Lower lobe of right lung (tissue), 2 donors: ENCODE data around the gene NKAIN2. TPM values are rescaled to one million over a fixed set of nuclear protein-coding genes. Genes with fewer than 3 reads are reported as not detected.

Experiments used
- ATAC-seq, 2 donors: fragments of 200-7000 bp; cut with Tn5 transposase; one replicate each; pipeline ENCODE4 v1.9.1; 2020 to 2022; ENCODE audit warnings: mild to moderate bottlenecking in 2 of 2, moderate library complexity in 2 of 2
- DNase-seq: peaks from one replicate; pipeline ENCODE4 v3.0.0-alpha.2; 2020
- H3K27ac ChIP-seq: fragments of 200-600 bp; one replicate; pipeline ENCODE4 v1.8.0; 2022
- H3K27me3 ChIP-seq: fragments of 200-600 bp; one replicate; pipeline ENCODE4 v1.8.0; 2022; ENCODE audit warnings: low read depth
- H3K36me3 ChIP-seq: fragments of 200-600 bp; one replicate; pipeline ENCODE4 v1.8.0; 2022; ENCODE audit warnings: mild to moderate bottlenecking
- H3K4me1 ChIP-seq: fragments of 200-600 bp; one replicate; pipeline ENCODE4 v1.8.0; 2022
- H3K4me3 ChIP-seq: fragments of 200-600 bp; one replicate; pipeline ENCODE4 v1.8.0; 2022; ENCODE audit warnings: mild to moderate bottlenecking
- H3K9me3 ChIP-seq: fragments of 200-600 bp; one replicate; pipeline ENCODE4 v1.8.0; 2022
- intact Hi-C: fragments of 100-400 bp; cut with DNase I; formaldehyde crosslinking; loops from one replicate; pipeline ENCODE4 v1.11.0; 2022
- total RNA-seq: library from RNA; stranded (reverse); fragmentation: NEBNext Ultra II Directional; extraction: Animal tissue kit (Norgen Biotek cat#: 25700); gene quantifications from one replicate; pipeline ENCODE4 v1.2.1, GENCODE V29; 2021
- TF ChIP-seq, protein P1 (sequence below): fragments of 200-600 bp; IDR thresholded peaks from one replicate; pipeline ENCODE4 v1.8.0; 2022; ENCODE audit warnings: antibody characterized with exemption, mild to moderate bottlenecking
- donor health status: DM: no; HTN: yes; CAD: no; lungs with severe emphysema.

The NKAIN2 gene
- total RNA-seq, 1 donor from 2014 or later, result 0.12 TPM

- TF ChIP-seq, protein P1, sequence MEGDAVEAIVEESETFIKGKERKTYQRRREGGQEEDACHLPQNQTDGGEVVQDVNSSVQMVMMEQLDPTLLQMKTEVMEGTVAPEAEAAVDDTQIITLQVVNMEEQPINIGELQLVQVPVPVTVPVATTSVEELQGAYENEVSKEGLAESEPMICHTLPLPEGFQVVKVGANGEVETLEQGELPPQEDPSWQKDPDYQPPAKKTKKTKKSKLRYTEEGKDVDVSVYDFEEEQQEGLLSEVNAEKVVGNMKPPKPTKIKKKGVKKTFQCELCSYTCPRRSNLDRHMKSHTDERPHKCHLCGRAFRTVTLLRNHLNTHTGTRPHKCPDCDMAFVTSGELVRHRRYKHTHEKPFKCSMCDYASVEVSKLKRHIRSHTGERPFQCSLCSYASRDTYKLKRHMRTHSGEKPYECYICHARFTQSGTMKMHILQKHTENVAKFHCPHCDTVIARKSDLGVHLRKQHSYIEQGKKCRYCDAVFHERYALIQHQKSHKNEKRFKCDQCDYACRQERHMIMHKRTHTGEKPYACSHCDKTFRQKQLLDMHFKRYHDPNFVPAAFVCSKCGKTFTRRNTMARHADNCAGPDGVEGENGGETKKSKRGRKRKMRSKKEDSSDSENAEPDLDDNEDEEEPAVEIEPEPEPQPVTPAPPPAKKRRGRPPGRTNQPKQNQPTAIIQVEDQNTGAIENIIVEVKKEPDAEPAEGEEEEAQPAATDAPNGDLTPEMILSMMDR, result no peak
- ATAC-seq (no peak), DNase-seq (no peak)
- Histone ChIP-seq H3K4me3 (no peak overlapping the region), H3K36me3 (no peaks in the 10 kb centered on the region), H3K4me1 (no peaks in the 10 kb centered on the region), H3K27me3 (no peaks in the 10 kb centered on the region), H3K9me3 (no peaks in the 10 kb centered on the region), H3K27ac (no peak overlapping the region)
- intact Hi-C loops, result no loop called here
Measured at GRCh38 chr6:124777863-124778262, 974.2 kb downstream of the NKAIN2 start.

DNA sequence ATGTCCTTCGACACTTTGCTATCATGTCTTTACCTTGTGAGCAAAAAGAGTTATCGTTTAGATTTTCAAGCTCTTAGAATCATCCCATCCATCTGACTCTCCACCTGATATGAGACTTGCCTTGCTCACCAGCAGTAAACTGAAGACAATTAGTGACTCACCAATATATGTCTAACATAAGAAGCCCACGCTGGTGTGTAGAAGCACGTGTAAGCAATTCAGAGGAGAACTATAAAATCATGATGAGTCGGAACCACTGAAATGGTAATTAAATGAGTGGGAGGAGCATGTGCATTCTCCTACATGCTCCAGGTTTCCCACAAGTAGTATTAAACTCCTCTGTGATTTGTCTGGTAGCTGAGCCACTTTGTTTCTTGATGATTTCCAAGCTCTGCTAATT, 977.0 kb downstream of the NKAIN2 start:
- Histone ChIP-seq H3K4me1 (no peaks in the 10 kb centered on the region), H3K9me3 (no peaks in the 10 kb centered on the region), H3K27me3 (no peaks in the 10 kb centered on the region), H3K27ac (no peak overlapping the region), H3K4me3 (no peak overlapping the region), H3K36me3 (no peaks in the 10 kb centered on the region)
- intact Hi-C loops, result no loop called here
- DNase-seq (no peak), ATAC-seq (no peak)
- TF ChIP-seq, protein P1, result no peak

GRCh38 chr6:124783344-124783743, 979.7 kb downstream of the NKAIN2 start:
- no peaks in the 10 kb centered on the region for H3K27me3 ChIP-seq

GRCh38 chr6:124791156-124791555, 987.5 kb downstream of the NKAIN2 start:
- no peaks in the 10 kb centered on the region for H3K4me1 ChIP-seq
- DNase-seq (no peak), ATAC-seq (no peak)
- H3K27me3 ChIP-seq, result no peaks in the 10 kb centered on the region
- TF ChIP-seq, protein P1, result no peak
- intact Hi-C loops, result no loop called here
- H3K36me3 ChIP-seq, result no peaks in the 10 kb centered on the region
- H3K9me3 ChIP-seq, result no peaks in the 10 kb centered on the region
- no peak overlapping the region for H3K27ac ChIP-seq
- H3K4me3 ChIP-seq, result no peak overlapping the region

More at GRCh38 chr6:124783344-124783743, 979.7 kb downstream of the NKAIN2 start:
- H3K4me3 ChIP-seq, result no peak overlapping the region
- H3K4me1 ChIP-seq, result no peaks in the 10 kb centered on the region
- intact Hi-C loops, result no loop called here
- no peaks in the 10 kb centered on the region for H3K36me3 ChIP-seq
- ATAC-seq (no peak), DNase-seq (no peak)
- H3K9me3 ChIP-seq, result no peaks in the 10 kb centered on the region
- TF ChIP-seq, protein P1, result no peak
- no peak overlapping the region for H3K27ac ChIP-seq

GRCh38 chr6:124792386-124792785, 988.7 kb downstream of the NKAIN2 start:
- Histone ChIP-seq H3K27me3 (no peaks in the 10 kb centered on the region), H3K27ac (no peak overlapping the region), H3K9me3 (no peaks in the 10 kb centered on the region), H3K4me3 (no peak overlapping the region), H3K4me1 (no peaks in the 10 kb centered on the region), H3K36me3 (no peaks in the 10 kb centered on the region)
- no peak for DNase-seq
- TF ChIP-seq, protein P1, result no peak
- intact Hi-C loops, result no loop called here
- ATAC-seq, result no peak

GRCh38 chr6:124793398-124793797, 989.7 kb downstream of the NKAIN2 start:
- H3K4me1 ChIP-seq, result no peaks in the 10 kb centered on the region
- H3K9me3 ChIP-seq, result no peaks in the 10 kb centered on the region
- TF ChIP-seq, protein P1, result no peak
- DNase-seq (no peak), ATAC-seq (no peak)
- intact Hi-C loops, result no loop called here
- H3K36me3 ChIP-seq, result no peaks in the 10 kb centered on the region
- H3K4me3 ChIP-seq, result no peak overlapping the region
- H3K27ac ChIP-seq, result no peak overlapping the region
- H3K27me3 ChIP-seq, result no peaks in the 10 kb centered on the region
